Hepatocyte (in vitro differentiated cells): ENCODE measurements around the gene ING5. TPM values are rescaled to one million over a fixed set of nuclear protein-coding genes. Genes with fewer than 3 reads are reported as not detected.

Experiments
- DNase-seq: peaks from one replicate; pipeline ENCODE4 v3.0.0-alpha.2; 2016; ENCODE audit warnings: low spot score
- H2AFZ ChIP-seq: fragments of 200-600 bp; sonication (generic); 2 replicates; pipeline ENCODE4 v1.6.0; 2016; ENCODE audit warnings: antibody characterized with exemption, mild to moderate bottlenecking
- H3K27ac ChIP-seq: fragments of 200-600 bp; sonication (generic); 2 replicates; pipeline ENCODE4 v1.5.1; 2016; ENCODE audit warnings: mild to moderate bottlenecking
- H3K27me3 ChIP-seq: fragments of 200-600 bp; sonication (generic); 2 replicates; pipeline ENCODE4 v1.6.1; 2016
- H3K36me3 ChIP-seq: fragments of 200-600 bp; sonication (generic); replicated peaks from 2 replicates; pipeline ENCODE4 v1.5.1; 2016; ENCODE audit warnings: low read depth; ENCODE audit not compliant: insufficient read depth
- H3K4me1 ChIP-seq: fragments of 200-600 bp; sonication (generic); 2 replicates; pipeline ENCODE4 v1.5.1; 2016; ENCODE audit warnings: mild to moderate bottlenecking, moderate library complexity; ENCODE audit not compliant: insufficient read depth
- H3K4me2 ChIP-seq: fragments of 200-600 bp; sonication (generic); 2 replicates; pipeline ENCODE4 v1.6.0; 2016
- H3K4me3 ChIP-seq: fragments of 200-600 bp; sonication (generic); 2 replicates; pipeline ENCODE4 v1.5.1; 2016; ENCODE audit warnings: mild to moderate bottlenecking
- H3K79me2 ChIP-seq: fragments of 200-600 bp; sonication (generic); 2 replicates; pipeline ENCODE4 v1.6.0; 2017; ENCODE audit warnings: mild to moderate bottlenecking
- H3K9me2 ChIP-seq: fragments of 200-600 bp; sonication (generic); replicated peaks from 2 replicates; pipeline ENCODE4 v1.6.0; 2017; ENCODE audit warnings: mild to moderate bottlenecking; ENCODE audit not compliant: insufficient read depth
- H3K9me3 ChIP-seq: fragments of 200-600 bp; sonication (generic); 2 replicates; pipeline ENCODE4 v1.5.1; 2016; ENCODE audit warnings: low read depth, mild to moderate bottlenecking
- H4K20me1 ChIP-seq: fragments of 200-600 bp; sonication (generic); 2 replicates; pipeline ENCODE4 v1.6.0; 2016; ENCODE audit warnings: mild to moderate bottlenecking; ENCODE audit not compliant: insufficient read depth, poor library complexity, severe bottlenecking
- CTCF ChIP-seq: fragments of 200-600 bp; sonication (generic); IDR thresholded peaks from 2 replicates; pipeline ENCODE4 v1.5.1; 2016; ENCODE audit warnings: antibody characterized with exemption, mild to moderate bottlenecking; ENCODE audit not compliant: poor library complexity
- EZH2 ChIP-seq: fragments of 200-600 bp; sonication (generic); IDR thresholded peaks from 2 replicates; pipeline ENCODE4 v1.6.1; 2016; ENCODE audit warnings: antibody characterized with exemption, mild to moderate bottlenecking, borderline replicate concordance
- EZH2phosphoT487 ChIP-seq: fragments of 200-600 bp; sonication (generic); IDR thresholded peaks from one replicate; pipeline ENCODE4 v1.6.1; 2018; ENCODE audit warnings: antibody characterized with exemption, mild to moderate bottlenecking, low read depth, moderate library complexity; ENCODE audit not compliant: unreplicated experiment, severe bottlenecking
- WGBS: methylation state at CpG from one replicate; pipeline ENCODE4 v1.1.6; 2016; ENCODE audit warnings: low lambda C conversion rate; ENCODE audit errors: missing lambda C conversion rate; 5-methylcytosine and 5-hydroxymethylcytosine counted together
- polyA plus RNA-seq: library from polyadenylated mRNA; unstranded; fragments of >200 nt; fragmentation: Nextera tagmentation; extraction: Ambion mirVana; gene quantifications from 2 replicates; pipeline ENCODE4 v1.2.1, GENCODE V29; 2016
- total RNA-seq: library from RNA; depleted of rRNA; stranded (reverse); fragments of >200 nt; gene quantifications from 2 replicates; pipeline ENCODE4 v1.2.3, GENCODE V29; 2014

Gene ING5
- total and polyA plus RNA-seq, 2 experiments from 2014 or later: 27.6 to 33.4 TPM

- under 1% methylated on average over 35 of the region's 98 CpGs for WGBS
Observed at GRCh38 chr2:241734467-241735208, 32.8 kb downstream of the ING5 start, which contains the start of gene D2HGDH. D2HGDH (plus strand) TSS chr2:241734630; CDS start chr2:241735225, 595 bp downstream.

GRCh38 chr2:241736111-241736510 is 34.3 kb downstream of the ING5 start:
- H3K36me3 ChIP-seq: no peaks in the 10 kb centered on the region
- H3K79me2 ChIP-seq: peaks cover 37% of the 10 kb centered on the region
- no peak for TF ChIP-seq EZH2
- no peak for TF ChIP-seq CTCF
- H3K9me3 ChIP-seq: no peaks in the 10 kb centered on the region
- no peak overlapping the region for H2AFZ ChIP-seq
- H3K4me1 ChIP-seq: no peaks in the 10 kb centered on the region
- no peaks in the 10 kb centered on the region for H4K20me1 ChIP-seq
- H3K9me2 ChIP-seq: no peaks in the 10 kb centered on the region
- no peak overlapping the region for H3K4me3 ChIP-seq
- 86% methylated on average over 3 of the region's 3 CpGs for WGBS
- no peaks in the 10 kb centered on the region for H3K27me3 ChIP-seq
- peak overlapping the region; percentile 100 for H3K4me2 ChIP-seq
- no peak for DNase-seq
- H3K27ac ChIP-seq: no peak overlapping the region

More at GRCh38 chr2:241734467-241735208, 32.8 kb downstream of the ING5 start, which contains the start of gene D2HGDH:
- Histone ChIP-seq H3K9me2 (no peaks in the 10 kb centered on the region), H3K4me1 (no peaks in the 10 kb centered on the region), H3K36me3 (no peaks in the 10 kb centered on the region), H3K4me2 (peak within 1 kb of the TSS; percentile 100), H3K79me2 (peaks cover 35% of the 10 kb centered on the region), H3K9me3 (no peaks in the 10 kb centered on the region), H3K27me3 (no peaks in the 10 kb centered on the region), H2AFZ (peak within 1 kb of the TSS; percentile 97), H3K4me3 (peak within 1 kb of the TSS; percentile 99), H4K20me1 (no peaks in the 10 kb centered on the region), H3K27ac (peak within 1 kb of the TSS; percentile 95)
- DNase-seq: peak; percentile 97
- TF ChIP-seq CTCF (no peak), EZH2 (no peak), EZH2phosphoT487 (no peak)

- Histone ChIP-seq H3K27ac (no peak overlapping the region), H3K9me3 (no peaks in the 10 kb centered on the region), H3K27me3 (no peaks in the 10 kb centered on the region), H3K4me3 (no peak overlapping the region), H3K4me1 (no peaks in the 10 kb centered on the region), H4K20me1 (peaks cover 2% of the 10 kb centered on the region), H2AFZ (no peak overlapping the region), H3K36me3 (no peaks in the 10 kb centered on the region), H3K79me2 (peaks cover 37% of the 10 kb centered on the region), H3K9me2 (no peaks in the 10 kb centered on the region), H3K4me2 (no peak overlapping the region)
- TF ChIP-seq EZH2 (no peak), EZH2phosphoT487 (no peak), CTCF (no peak)
- DNase-seq: no peak
- WGBS: 95% methylated on average over 16 of the region's 17 CpGs
Observed at GRCh38 chr2:241738040-241738686, 36.3 kb downstream of the ING5 start.
